Measurements from ENCODE around the gene C6orf47.

Gene C6orf47

GRCh38 chr6:31636698-31637596 lies 23.6 kb downstream of the C6orf47 start:
- DNase-seq (ENCODE audit: insufficient read length, low spot score) (no peak), FAIRE-seq (no peak)

DNA sequence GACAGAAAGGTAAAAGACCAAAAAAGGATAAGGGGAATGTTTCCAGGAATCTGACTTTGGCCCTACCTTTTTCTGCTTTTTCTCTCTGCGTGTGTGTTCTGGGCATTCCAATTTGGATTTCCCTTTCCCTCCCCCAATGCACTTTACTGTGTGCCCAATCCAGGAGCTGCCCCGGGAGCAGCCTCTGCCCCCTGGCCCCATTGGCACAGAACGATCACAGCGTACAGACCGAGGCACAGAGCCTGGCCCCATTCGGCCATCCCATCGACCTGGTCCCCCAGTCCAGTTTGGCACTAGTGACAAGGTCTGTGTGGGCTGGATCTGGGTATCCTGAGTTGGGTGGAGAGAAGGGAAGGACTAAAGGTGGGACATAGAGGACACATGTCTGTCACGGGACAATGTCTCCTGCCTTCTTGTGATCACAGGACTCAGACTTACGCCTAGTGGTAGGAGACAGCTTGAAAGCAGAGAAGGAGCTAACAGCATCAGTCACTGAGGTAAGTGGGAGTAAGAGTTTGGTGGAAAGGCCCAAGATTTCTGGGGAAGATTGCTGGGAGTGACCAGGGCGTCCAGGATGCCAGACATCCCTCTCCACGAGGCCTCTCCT lies 25.5 kb downstream of the C6orf47 start:
- no peak for FAIRE-seq
- no peak for DNase-seq (ENCODE audit: insufficient read length, low spot score)

GRCh38 chr6:31634131-31634530 lies 26.4 kb downstream of the C6orf47 start:
- FAIRE-seq (no peak), DNase-seq (ENCODE audit: insufficient read length, low spot score) (no peak)

DNA sequence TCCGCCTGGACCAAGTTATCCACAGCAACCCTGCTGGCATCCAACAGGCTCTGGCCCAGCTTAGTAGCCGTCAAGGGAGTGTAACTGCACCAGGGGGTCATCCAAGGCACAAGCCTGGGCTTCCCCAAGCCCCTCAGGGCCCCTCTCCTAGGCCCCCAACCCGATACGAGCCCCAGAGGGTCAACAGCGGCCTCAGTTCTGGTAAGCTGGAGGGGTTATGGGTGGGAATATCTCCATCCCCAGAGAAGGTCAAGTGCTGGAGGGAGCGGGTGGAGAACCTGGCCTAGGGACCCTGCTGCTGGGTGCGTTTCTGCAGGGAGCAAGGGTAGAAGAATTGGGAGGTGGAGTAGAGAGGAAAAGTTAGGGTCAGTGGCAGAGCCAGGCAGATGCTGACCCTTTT lies 27.1 kb downstream of the C6orf47 start:
- DNase-seq (ENCODE audit: insufficient read length, low spot score) (no peak), FAIRE-seq (no peak)

DNA sequence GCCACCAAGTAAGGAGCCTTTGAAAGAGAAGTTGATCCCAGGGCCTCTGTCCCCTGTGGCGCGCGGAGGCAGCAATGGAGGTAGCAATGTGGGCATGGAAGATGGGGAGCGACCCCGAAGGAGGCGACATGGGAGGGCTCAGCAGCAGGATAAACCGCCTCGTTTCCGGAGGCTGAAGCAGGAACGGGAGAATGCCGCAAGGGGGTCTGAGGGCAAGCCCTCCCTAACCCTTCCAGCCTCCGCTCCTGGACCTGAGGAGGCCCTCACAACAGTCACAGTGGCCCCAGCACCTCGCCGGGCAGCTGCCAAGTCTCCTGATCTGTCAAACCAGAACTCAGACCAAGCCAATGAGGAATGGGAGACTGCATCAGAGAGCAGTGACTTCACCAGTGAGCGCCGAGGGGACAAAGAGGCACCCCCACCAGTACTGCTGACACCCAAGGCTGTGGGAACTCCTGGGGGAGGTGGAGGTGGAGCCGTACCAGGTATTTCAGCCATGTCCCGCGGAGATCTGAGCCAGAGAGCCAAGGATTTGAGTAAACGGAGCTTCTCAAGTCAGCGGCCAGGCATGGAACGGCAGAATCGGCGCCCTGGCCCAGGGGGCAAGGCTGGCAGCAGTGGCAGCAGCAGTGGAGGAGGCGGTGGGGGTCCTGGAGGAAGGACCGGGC lies 28.2 kb downstream of the C6orf47 start:
- FAIRE-seq (no peak), DNase-seq (ENCODE audit: insufficient read length, low spot score) (no peak)

GRCh38 chr6:31631681-31632278 lies 28.8 kb downstream of the C6orf47 start:
- no peak for FAIRE-seq
- DNase-seq (ENCODE audit: insufficient read length, low spot score), result no peak

DNA sequence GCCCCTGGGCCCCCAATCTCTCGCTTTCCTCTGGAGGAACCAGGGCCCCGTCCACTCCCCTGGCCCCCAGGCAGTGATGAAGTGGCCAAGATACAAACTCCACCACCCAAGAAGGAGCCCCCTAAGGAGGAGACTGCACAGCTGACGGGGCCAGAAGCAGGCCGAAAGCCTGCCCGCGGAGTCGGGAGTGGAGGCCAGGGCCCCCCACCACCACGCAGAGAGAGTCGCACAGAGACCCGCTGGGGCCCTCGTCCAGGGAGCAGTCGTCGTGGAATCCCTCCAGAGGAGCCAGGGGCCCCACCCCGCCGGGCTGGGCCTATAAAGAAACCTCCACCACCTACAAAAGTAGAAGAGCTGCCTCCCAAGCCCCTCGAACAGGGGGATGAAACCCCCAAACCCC lies 29.4 kb downstream of the C6orf47 start:
- FAIRE-seq (no peak), DNase-seq (ENCODE audit: insufficient read length, low spot score) (no peak)

GRCh38 chr6:31630177-31630934 lies 30.2 kb downstream of the C6orf47 start:
- no peak for DNase-seq (ENCODE audit: insufficient read length, low spot score)
- no peak for FAIRE-seq

DNA sequence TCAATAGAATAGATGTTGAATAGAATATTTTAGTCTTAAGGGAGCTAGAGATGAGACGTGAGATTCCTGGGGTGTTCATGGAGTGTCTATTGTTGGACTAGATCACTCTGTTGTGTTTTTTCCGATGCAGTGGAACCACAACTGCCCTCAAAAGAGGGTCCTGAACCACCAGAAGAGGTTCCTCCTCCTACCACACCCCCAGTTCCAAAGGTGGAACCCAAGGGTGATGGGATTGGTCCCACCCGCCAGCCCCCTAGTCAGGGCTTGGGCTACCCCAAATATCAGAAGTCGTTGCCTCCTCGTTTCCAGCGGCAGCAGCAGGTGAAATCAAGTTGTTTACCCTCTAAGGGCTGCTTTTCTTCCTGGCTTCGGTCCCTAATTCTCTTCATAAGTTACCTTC lies 31.6 kb downstream of the C6orf47 start:
- DNase-seq (ENCODE audit: insufficient read length, low spot score) (no peak), FAIRE-seq (no peak)

- DNase-seq (ENCODE audit: insufficient read length, low spot score), result no peak
- no peak for FAIRE-seq
These were observed 32.8 kb downstream of the C6orf47 start for GRCh38 chr6:31627690-31628287.

DNA sequence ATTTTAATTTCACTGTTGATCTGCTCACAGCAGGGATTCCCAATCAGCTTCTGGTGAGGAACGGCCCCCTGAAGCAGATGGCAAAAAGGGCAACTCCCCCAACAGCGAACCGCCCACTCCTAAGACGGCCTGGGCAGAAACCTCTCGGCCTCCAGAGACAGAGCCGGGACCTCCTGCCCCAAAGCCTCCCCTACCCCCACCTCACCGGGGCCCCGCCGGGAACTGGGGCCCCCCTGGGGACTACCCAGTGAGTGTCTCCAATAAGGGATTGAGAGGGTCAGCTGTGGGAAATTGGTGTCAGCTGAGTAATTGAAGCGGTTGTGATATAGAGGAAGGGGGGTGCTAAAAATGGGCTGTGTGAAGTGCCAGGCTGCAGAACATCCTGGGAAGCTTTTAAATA lies 33.6 kb downstream of the C6orf47 start:
- FAIRE-seq (no peak), DNase-seq (ENCODE audit: insufficient read length, low spot score) (no peak)

DNA sequence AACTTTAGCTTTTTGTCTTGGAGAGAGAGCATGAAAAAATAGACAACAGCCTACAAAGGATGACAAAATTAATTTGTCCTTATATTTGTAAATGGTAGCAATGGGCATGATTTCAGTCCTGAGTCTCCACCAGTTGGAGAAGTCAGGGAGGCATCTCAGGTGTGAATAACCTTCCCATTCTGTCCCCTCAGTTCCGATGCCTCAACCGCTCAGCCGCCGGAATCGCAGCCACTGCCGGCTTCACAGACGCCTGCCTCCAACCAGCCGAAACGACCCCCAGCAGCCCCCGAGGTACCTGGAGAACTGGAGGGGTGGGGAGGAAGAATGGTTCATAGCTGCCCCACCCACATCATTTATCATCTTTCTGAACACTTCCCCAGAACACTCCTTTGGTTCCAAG lies 36.5 kb downstream of the C6orf47 start:
- FAIRE-seq (no peak), DNase-seq (ENCODE audit: insufficient read length, low spot score) (no peak)

DNA sequence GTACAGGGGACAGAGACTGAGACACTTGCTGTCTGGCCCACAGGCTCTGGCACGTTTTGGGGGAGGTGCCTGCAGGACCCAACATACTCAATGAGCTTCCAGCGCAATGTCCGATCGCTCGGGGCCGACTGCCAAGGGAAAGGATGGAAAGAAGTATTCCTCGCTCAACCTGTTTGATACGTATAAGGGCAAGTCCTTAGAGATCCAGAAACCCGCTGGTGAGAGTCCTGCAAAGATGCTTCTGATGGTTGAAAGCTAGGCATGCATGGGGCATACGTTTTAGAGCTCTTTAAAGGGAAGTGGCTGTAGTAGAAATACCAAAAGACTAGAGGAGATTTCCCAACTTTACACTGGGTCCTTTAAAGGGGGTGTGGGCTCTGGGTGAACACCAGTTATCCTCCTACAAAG lies 37.9 kb downstream of the C6orf47 start:
- no peak for DNase-seq (ENCODE audit: insufficient read length, low spot score)
- no peak for FAIRE-seq

DNA sequence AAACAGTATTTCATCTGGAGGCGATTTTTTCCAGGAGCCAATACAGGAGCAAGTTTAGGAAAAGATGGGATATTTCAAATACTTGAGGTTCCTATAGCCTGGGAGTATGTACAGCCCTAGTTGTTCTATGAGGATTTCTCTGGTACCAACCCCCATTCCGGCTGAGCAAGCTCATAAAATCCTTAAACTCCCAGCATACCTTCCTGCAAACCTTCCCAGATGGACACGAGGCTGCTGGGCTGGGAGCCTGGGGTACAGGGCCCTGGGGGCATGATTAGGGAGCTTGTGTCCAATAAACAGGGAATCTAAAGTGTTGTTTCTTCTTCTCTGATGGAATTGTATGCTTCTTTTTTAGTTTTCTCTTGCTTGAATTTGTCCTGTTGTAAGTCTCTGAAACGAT lies 38.6 kb downstream of the C6orf47 start:
- FAIRE-seq, result no peak
- no peak for DNase-seq (ENCODE audit: insufficient read length, low spot score)

GRCh38 chr6:31621320-31621939 lies 39.1 kb downstream of the C6orf47 start:
- no peak for FAIRE-seq

GRCh38 chr6:31620586-31621319 lies 39.8 kb downstream of the C6orf47 start, which contains the start of gene PRRC2A:
TSS of gene PRRC2A (plus strand) at chr6:31620715. CDS start at chr6:31622790, 2,075 bp downstream.
- DNase-seq (ENCODE audit: insufficient read length, low spot score), result peak; percentile 73
- FAIRE-seq, result no peak

More at GRCh38 chr6:31621320-31621939, 39.1 kb downstream of the C6orf47 start:
- DNase-seq (ENCODE audit: insufficient read length, low spot score), result no peak

GRCh38 chr6:31619805-31620585 lies 40.6 kb downstream of the C6orf47 start:
- peak; percentile 98 for DNase-seq (ENCODE audit: insufficient read length, low spot score)
- FAIRE-seq, result peak; percentile 96

DNA sequence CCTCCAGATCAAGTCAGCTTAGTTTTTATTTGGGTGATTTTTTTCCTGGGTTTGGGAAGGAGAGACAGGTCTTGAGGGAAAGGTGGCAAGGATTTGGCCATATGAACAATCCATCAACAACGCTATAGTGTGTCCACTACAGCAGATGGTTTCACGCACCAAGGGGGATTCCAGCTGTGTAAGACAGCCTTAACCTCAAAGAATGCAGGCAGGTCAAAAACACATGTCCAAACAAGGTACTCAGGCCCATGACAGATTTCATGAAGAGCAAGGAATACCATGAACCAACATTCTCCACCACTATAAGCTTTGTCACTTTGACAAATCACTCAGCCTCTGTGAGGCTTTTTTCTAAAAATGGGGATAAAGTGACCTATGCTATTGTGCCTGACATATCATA lies 43.6 kb downstream of the C6orf47 start:
- no peak for FAIRE-seq
- no peak for DNase-seq (ENCODE audit: insufficient read length, low spot score)

Data from HTR-8/SVneo (cell line).